SH-SY5Y (cell line): ENCODE data around the gene HOXD11.

Experiments used
- GATA2 ChIP-seq: IDR thresholded peaks from 2 replicates; pipeline ENCODE4 v1.6.1; 2011; ENCODE audit warnings: mild to moderate bottlenecking, low read depth, low read length
- GATA3 ChIP-seq: IDR thresholded peaks from 2 replicates; pipeline ENCODE4 v1.6.1; 2011; ENCODE audit warnings: low read depth, mild to moderate bottlenecking, low read length, moderate library complexity

GRCh38 chr2:176114930-176115625 is 8.0 kb downstream of the HOXD11 start:
- TF ChIP-seq GATA2 (no peak), GATA3 (no peak)
